H1 (cell line): ENCODE results near the gene EML5. TPM values are rescaled to one million over a fixed set of nuclear protein-coding genes. Genes with fewer than 3 reads are reported as not detected.

Source experiments
- CTCF ChIA-PET: fragments of 300-600 bp; sonication (Branson Sonifier 250); formaldehyde crosslinking; loops from one replicate; lab custom pipeline; 2021; ENCODE audit not compliant: partially characterized antibody; lab: Charles Lee
- POLR2A ChIA-PET: fragments of 300-600 bp; sonication (Branson Sonifier 250); formaldehyde crosslinking; loops from one replicate; lab custom pipeline; 2021; ENCODE audit warnings: inconsistent platforms; ENCODE audit not compliant: partially characterized antibody; lab: Charles Lee
- DNase-seq, 2 experiments: peaks; one replicate each; pipeline versions ENCODE4 v3.0.0 to v3.0.0-alpha.2; 2010 to 2022; ENCODE audit warnings: low spot score in 2 of 2, low read depth in 1 of 2, mixed read lengths in 1 of 2
- FAIRE-seq: peaks from 2 replicates; lab custom pipeline; 2011; peaks lifted over from hg19 to GRCh38; lab: Jason Lieb, UNC
- H2AFZ ChIP-seq: 2 replicates; pipeline ENCODE4 v1.8.1; 2012; ENCODE audit warnings: low read length, inconsistent platforms
- H2AK5ac ChIP-seq: 2 replicates; pipeline ENCODE4 v1.6.1; 2013; ENCODE audit warnings: low read depth, low read length
- H2BK120ac ChIP-seq: replicated peaks from 2 replicates; pipeline ENCODE3; 2013; ENCODE audit warnings: low read depth, low read length, inconsistent platforms
- H2BK12ac ChIP-seq: 2 replicates; pipeline ENCODE4 v1.6.1; 2013; ENCODE audit warnings: low read depth, low read length
- H2BK15ac ChIP-seq: 2 replicates; pipeline ENCODE4 v1.6.1; 2013; ENCODE audit warnings: low read length
- H2BK20ac ChIP-seq: 2 replicates; pipeline ENCODE4 v1.6.1; 2013; ENCODE audit warnings: low read length
- H2BK5ac ChIP-seq: 2 replicates; pipeline ENCODE4 v1.6.1; 2013; ENCODE audit warnings: low read depth, low read length
- H3K14ac ChIP-seq: 2 replicates; pipeline ENCODE4 v1.6.1; 2013; ENCODE audit warnings: inconsistent platforms; ENCODE audit not compliant: insufficient read length
- H3K18ac ChIP-seq: 2 replicates; pipeline ENCODE4 v1.6.1; 2013; ENCODE audit warnings: low read length; ENCODE audit errors: extremely low read depth
- H3K23ac ChIP-seq: 2 replicates; pipeline ENCODE4 v1.6.1; 2013; ENCODE audit warnings: inconsistent platforms; ENCODE audit not compliant: insufficient read length
- H3K23me2 ChIP-seq: 2 replicates; pipeline ENCODE4 v1.6.1; 2013; ENCODE audit warnings: low read depth, low read length
- H3K27ac ChIP-seq: 2 replicates; pipeline ENCODE4 v1.6.1; 2011; ENCODE audit warnings: low read depth, low read length, inconsistent platforms
- H3K27me3 ChIP-seq, 4 experiments: replicated peaks in 1 of 4; 1 replicate in 1 of 4; 2 replicates in 3 of 4; pipeline versions ENCODE4 v1.6.1 to v1.8.1; 2011 to 2013; ENCODE audit warnings: low read length in 3 of 4, mild to moderate bottlenecking in 3 of 4, inconsistent platforms in 2 of 4, mixed read lengths in 2 of 4, moderate library complexity in 1 of 4; ENCODE audit not compliant: control insufficient read depth in 3 of 4, insufficient read depth in 3 of 4; ENCODE audit errors: extremely low read depth in 1 of 4
- H3K36me3 ChIP-seq, 4 experiments: 2 replicates each; pipeline versions ENCODE4 v1.6.1 to v1.8.1; 2011 to 2013; ENCODE audit warnings: mild to moderate bottlenecking in 4 of 4, low read length in 3 of 4, moderate library complexity in 2 of 4, control low read depth in 1 of 4, inconsistent platforms in 1 of 4; ENCODE audit not compliant: insufficient read depth in 4 of 4, control insufficient read depth in 2 of 4
- H3K4ac ChIP-seq: replicated peaks from 2 replicates; pipeline ENCODE3; 2013; ENCODE audit warnings: low read length, low read depth, mixed read lengths, inconsistent platforms; ENCODE audit not compliant: insufficient read length
- H3K4me1 ChIP-seq, 4 experiments: replicated peaks in 1 of 4; 1 replicate in 1 of 4; 2 replicates in 3 of 4; pipeline versions ENCODE4 v1.6.1 to v1.8.1; 2011 to 2013; ENCODE audit warnings: low read length in 3 of 4, inconsistent platforms in 2 of 4, mixed read lengths in 1 of 4; ENCODE audit not compliant: insufficient read depth in 4 of 4, control insufficient read depth in 3 of 4
- H3K4me2 ChIP-seq, 2 experiments: 2 replicates each; pipeline versions ENCODE4 v1.6.1 to v1.8.1; 2011 to 2013; ENCODE audit warnings: low read depth in 2 of 2, low read length in 2 of 2, control low read depth in 1 of 2, inconsistent platforms in 1 of 2, mild to moderate bottlenecking in 1 of 2; ENCODE audit not compliant: insufficient read depth in 1 of 2
- H3K4me3 ChIP-seq, 4 experiments: fragments of 200-600, 300-600 bp in 1 of 4; sonication (generic), shearing (Covaris generic), sonication (Bioruptor Twin) in 1 of 4; 2 replicates each; pipeline versions ENCODE4 v1.5.1 to v1.8.1; 2011 to 2016; ENCODE audit warnings: low read length in 4 of 4, low read depth in 3 of 4, control low read depth in 2 of 4, inconsistent platforms in 2 of 4, mild to moderate bottlenecking in 2 of 4, mixed read lengths in 1 of 4, moderate library complexity in 1 of 4; ENCODE audit not compliant: insufficient read depth in 2 of 4; ENCODE audit errors: extremely low read depth in 1 of 4
- H3K56ac ChIP-seq: replicated peaks from 2 replicates; pipeline ENCODE3; 2013; ENCODE audit warnings: low read depth, mild to moderate bottlenecking, mixed read lengths, low read length, inconsistent platforms; ENCODE audit not compliant: insufficient read length
- H3K79me1 ChIP-seq: 2 replicates; pipeline ENCODE4 v1.6.1; 2013; ENCODE audit warnings: low read depth, low read length, control low read depth
- H3K79me2 ChIP-seq, 2 experiments: 2 replicates each; pipeline versions ENCODE4 v1.6.1 to v1.8.1; 2012 to 2013; ENCODE audit warnings: low read length in 2 of 2, mild to moderate bottlenecking in 2 of 2, inconsistent platforms in 1 of 2; ENCODE audit not compliant: insufficient read depth in 2 of 2, control insufficient read depth in 1 of 2
- H3K9ac ChIP-seq, 4 experiments: replicated peaks in 1 of 4; 1 replicate in 1 of 4; 2 replicates in 3 of 4; pipeline versions ENCODE4 v1.6.1 to v1.8.1; 2011 to 2013; ENCODE audit warnings: low read depth in 3 of 4, low read length in 3 of 4, control low read depth in 2 of 4, mild to moderate bottlenecking in 2 of 4, moderate library complexity in 2 of 4, inconsistent platforms in 1 of 4; ENCODE audit errors: extremely low read depth in 1 of 4
- H3K9me3 ChIP-seq, 2 experiments: 2 replicates each; pipeline versions ENCODE4 v1.6.1 to v1.8.1; 2012 to 2013; ENCODE audit warnings: mild to moderate bottlenecking in 2 of 2, moderate library complexity in 2 of 2, control low read depth in 1 of 2, inconsistent platforms in 1 of 2, low read depth in 1 of 2, low read length in 1 of 2, mixed read lengths in 1 of 2; ENCODE audit not compliant: insufficient read depth in 2 of 2
- H4K20me1 ChIP-seq, 2 experiments: replicated peaks in 1 of 2; 2 replicates each; pipeline versions ENCODE3 to v1.8.1; 2011 to 2013; ENCODE audit warnings: inconsistent platforms in 2 of 2, low read length in 2 of 2, mild to moderate bottlenecking in 1 of 2; ENCODE audit not compliant: insufficient read depth in 2 of 2, control insufficient read depth in 1 of 2
- H4K5ac ChIP-seq: 2 replicates; pipeline ENCODE4 v1.6.1; 2013; ENCODE audit warnings: low read length, low read depth, mixed read lengths, inconsistent platforms; ENCODE audit not compliant: insufficient read length
- H4K8ac ChIP-seq: 2 replicates; pipeline ENCODE4 v1.8.0; 2013; ENCODE audit warnings: mild to moderate bottlenecking, moderate library complexity, low read length, inconsistent platforms; ENCODE audit not compliant: insufficient read depth; ENCODE audit errors: extremely low read depth
- H4K91ac ChIP-seq: replicated peaks from 2 replicates; pipeline ENCODE3; 2013; ENCODE audit warnings: low read length, mixed read lengths, inconsistent platforms; ENCODE audit not compliant: insufficient read length
- SRF ChIP-seq: IDR thresholded peaks from 2 replicates; pipeline ENCODE4 v1.6.1; 2011; ENCODE audit warnings: mild to moderate bottlenecking, low read depth, low read length, moderate library complexity
- WGBS, 2 experiments: shearing (Covaris generic) in 1 of 2; methylation state at CpG; one replicate each; pipeline versions ENCODE4 v1.1.6 to v1.1.7; 2013 to 2015; ENCODE audit warnings: low lambda C conversion rate in 2 of 2, mixed read lengths in 2 of 2, inconsistent platforms in 1 of 2, low coverage in 1 of 2, missing lambda C conversion rate in 1 of 2; ENCODE audit not compliant: insufficient replicate concordance in 2 of 2, insufficient coverage in 1 of 2, insufficient read length in 1 of 2; ENCODE audit errors: extremely low coverage in 1 of 2, missing lambda C conversion rate in 1 of 2; 5-methylcytosine and 5-hydroxymethylcytosine counted together
- polyA plus RNA-seq, 7 experiments: library from polyadenylated mRNA; depleted of rRNA in 3 of 7; stranded (reverse) in 5 of 7; unstranded in 2 of 7; fragments of >200 nt in 5 of 7; fragments of 200-250 nt in 2 of 7; gene quantifications; 1 replicate in 5 of 7; 2 replicates in 1 of 7; 4 replicates in 1 of 7; pipeline versions ENCODE4 v1.2.1 to v1.2.3, GENCODE V29; 2011 to 2013; ENCODE audit warnings: missing spikeins in 2 of 7, mixed read lengths in 2 of 7
- total RNA-seq: library from RNA; stranded (reverse); fragmentation: NEBNext Ultra II Directional; extraction: Animal tissue kit (Norgen Biotek cat#: 25700); gene quantifications from 2 replicates; pipeline ENCODE4 v1.2.1, GENCODE V29; 2021

EML5 gene
- total and polyA plus RNA-seq, 2 of the 8 experiments (the other 6 are each of a cell fraction or from before 2014, with no cell fraction given): 0.39 to 0.88 TPM

DNA sequence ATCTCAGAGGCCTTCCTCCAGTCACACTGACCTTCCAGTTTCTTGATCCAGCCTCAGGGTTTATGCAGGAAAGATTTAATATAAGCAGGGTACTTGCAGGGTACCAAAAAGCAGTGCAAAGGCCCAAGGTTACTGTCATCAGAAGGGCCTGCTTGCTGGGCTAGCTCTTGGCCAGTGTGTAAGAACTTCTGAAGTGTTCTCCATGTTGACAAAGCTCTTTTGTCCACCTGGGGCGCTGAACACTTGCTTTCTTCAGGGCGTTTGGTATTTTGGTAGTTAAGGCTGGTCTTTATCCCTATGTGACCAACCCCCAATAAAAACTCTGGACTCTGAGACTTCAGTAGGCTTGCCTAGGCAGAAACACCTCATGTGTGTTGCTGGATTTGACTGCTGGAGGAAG is 160.2 kb downstream of the EML5 start:
- Histone ChIP-seq H3K56ac (no peak overlapping the region), H2AFZ (no peak overlapping the region), H3K18ac (no peak overlapping the region), H2BK15ac (no peak overlapping the region), H3K9me3 (no peaks in the 10 kb centered on the region), H2BK20ac (no peak overlapping the region), H2BK5ac (no peak overlapping the region), H3K4ac (no peak overlapping the region), H3K4me2 (no peak overlapping the region), H4K5ac (no peak overlapping the region), H3K27ac (no peak overlapping the region), H3K4me1 (no peaks in the 10 kb centered on the region), H3K36me3 (no peaks in the 10 kb centered on the region), H2BK12ac (no peak overlapping the region), H4K8ac (no peak overlapping the region), H3K27me3 (no peaks in the 10 kb centered on the region), H2AK5ac (no peak overlapping the region), H4K91ac (no peak overlapping the region), H3K4me3 (no peak overlapping the region), H3K23me2 (no peaks in the 10 kb centered on the region), H3K14ac (no peak overlapping the region), H3K79me2 (no peaks in the 10 kb centered on the region), H4K20me1 (no peaks in the 10 kb centered on the region), H3K9ac (no peak overlapping the region), H3K23ac (no peak overlapping the region), H3K79me1 (no peaks in the 10 kb centered on the region), H2BK120ac (no peak overlapping the region)
- no peak for FAIRE-seq
- ChIA-PET POLR2A (no interaction called here), CTCF (interaction anchor here (0.7 to 1.7 kb wide), 2 partner anchors 10 to 36 kb away, joined by 3 to 4 read pairs; no protein-coding TSS in a partner anchor)
- DNase-seq: no peak
- TF ChIP-seq SRF: no peak
- 100% methylated on average over 2 of the region's 2 CpGs; no CpG with 5 or more reads in 1 of the 2 experiments for WGBS, 2 experiments
